C4-2B (cell line): ENCODE data around the gene SRRM4.

Source experiments
- ZFX ChIP-seq: fragments of 450-650 bp; IDR thresholded peaks from 2 replicates; pipeline ENCODE4 v1.6.1; 2017
- TF ChIP-seq, protein P1 (sequence below): fragments of 450-650 bp; conservative IDR thresholded peaks from 2 replicates; pipeline ENCODE4 v1.5.1; 2017; ENCODE audit warnings: mild to moderate bottlenecking

DNA sequence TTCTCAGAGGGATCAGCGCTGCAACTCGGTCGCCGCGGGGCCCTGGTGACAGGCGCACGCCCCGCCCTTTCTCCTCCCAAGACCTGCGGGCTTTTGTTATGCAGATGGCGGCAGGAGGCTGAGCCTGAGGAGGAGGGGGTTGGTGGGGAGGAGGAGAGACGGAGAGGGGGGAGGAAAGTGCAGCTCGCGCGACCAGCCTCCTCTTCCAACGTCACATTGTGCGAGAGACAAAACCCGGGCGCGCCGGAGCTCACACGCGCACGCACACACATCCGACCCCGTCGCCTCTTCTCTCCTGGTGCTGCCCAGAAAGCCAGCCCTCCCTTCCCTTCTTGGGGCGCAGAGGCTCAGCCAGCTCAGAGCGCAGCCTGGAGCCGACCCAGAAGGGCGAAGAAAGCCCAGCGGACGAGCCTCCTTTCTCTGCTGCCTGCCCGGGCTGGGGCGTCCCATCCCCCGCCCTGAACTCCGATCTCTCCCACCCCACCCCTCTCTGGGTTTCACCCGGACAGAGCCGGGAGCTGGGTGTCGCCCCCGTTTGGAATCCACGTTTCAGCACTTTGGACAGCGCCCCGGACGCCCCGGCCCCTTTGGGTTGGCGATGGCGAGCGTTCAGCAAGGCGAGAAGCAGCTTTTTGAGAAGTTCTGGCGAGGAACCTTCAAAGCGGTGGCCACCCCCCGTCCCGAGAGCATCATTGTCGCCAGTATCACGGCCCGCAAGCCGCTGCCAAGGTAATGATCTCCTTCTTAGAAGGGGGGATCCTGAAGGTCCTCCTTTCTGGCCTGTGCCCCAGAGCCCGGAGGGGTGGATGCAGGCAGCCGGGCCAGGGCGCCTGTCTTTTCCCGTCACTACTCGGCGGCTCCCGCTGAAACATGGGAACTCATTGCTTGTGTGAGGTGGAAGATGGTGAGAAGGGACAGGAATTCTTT lies at the start of gene SRRM4:
- TF ChIP-seq, protein P1, sequence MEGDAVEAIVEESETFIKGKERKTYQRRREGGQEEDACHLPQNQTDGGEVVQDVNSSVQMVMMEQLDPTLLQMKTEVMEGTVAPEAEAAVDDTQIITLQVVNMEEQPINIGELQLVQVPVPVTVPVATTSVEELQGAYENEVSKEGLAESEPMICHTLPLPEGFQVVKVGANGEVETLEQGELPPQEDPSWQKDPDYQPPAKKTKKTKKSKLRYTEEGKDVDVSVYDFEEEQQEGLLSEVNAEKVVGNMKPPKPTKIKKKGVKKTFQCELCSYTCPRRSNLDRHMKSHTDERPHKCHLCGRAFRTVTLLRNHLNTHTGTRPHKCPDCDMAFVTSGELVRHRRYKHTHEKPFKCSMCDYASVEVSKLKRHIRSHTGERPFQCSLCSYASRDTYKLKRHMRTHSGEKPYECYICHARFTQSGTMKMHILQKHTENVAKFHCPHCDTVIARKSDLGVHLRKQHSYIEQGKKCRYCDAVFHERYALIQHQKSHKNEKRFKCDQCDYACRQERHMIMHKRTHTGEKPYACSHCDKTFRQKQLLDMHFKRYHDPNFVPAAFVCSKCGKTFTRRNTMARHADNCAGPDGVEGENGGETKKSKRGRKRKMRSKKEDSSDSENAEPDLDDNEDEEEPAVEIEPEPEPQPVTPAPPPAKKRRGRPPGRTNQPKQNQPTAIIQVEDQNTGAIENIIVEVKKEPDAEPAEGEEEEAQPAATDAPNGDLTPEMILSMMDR: no peak
- no peak for TF ChIP-seq ZFX
